GM18520 (cell line): Measurements from ENCODE around the gene TCF4.

Experiments used
- ATAC-seq: cut with Tn5 transposase; IDR thresholded peaks from one replicate; pipeline ENCODE4 v1.9.1; 2021; ENCODE audit not compliant: unreplicated experiment

The TCF4 gene

DNA sequence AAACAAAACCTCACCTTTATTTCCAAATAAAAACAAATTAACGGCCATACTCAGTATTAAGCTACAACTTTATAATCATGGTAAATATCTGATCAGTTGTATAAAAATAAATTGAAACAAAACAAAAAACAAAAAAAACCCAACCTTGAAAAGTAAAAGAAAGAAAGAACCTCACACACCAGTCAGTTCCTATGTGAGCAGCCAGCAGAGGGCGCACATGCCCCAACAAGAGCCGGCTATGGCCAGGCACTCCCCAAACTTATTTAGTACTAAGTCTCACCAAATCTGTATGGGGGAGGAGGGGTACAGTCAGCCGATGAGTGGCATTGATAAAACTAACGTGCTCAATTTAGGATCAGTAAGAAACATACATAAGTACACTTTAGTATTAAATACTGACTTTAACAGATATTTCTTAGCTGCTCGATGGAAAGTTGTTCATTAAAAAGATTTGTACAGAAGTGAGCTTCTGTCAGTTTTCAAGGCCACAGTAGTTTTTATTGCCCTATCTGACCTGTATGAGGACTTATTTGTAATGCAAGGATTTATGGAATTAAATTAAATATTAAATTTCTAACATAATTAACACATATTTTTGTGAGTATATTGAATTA lies 172.6 kb downstream of the TCF4 start:
- peak; percentile 71 for ATAC-seq

DNA sequence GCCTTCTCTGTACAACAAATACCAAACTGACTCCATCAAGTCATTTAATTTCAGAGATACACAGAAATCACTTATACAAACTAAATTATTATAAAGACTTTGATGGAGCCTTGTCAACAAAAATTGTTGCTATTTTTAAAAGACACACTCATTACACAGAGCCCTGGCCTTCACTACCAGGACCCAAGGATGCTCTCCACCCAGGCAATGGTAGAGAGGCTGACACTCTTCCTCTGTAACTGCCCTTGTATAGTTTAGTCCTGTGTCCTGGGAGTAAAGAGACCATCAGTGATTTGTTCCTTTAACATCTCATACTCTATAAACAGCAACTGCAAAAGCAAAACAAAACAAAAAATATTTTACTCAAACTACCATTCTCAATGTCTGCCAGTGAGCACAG lies 173.5 kb downstream of the TCF4 start:
- ATAC-seq: no peak

DNA sequence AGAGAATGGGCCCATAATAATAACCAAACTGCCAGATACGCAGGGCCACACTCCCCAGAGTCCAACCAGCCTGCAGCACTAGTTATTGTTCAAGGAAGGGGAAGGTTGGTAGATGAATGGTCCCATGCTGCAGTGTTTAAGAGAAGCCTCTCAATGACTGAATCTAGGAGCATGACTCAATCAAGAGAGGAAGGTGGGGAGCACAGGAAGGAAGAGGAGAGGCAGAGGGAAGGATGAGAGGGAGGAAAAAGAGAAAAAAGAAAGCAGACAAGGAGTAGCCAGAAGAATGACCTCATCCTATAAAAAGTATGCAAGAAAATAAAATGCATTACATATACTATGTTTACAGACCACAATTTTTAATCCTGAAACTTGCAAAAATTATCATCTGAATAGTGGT lies 174.5 kb downstream of the TCF4 start:
- ATAC-seq: no peak

GRCh38 chr18:55407774-55408535 lies 180.0 kb downstream of the TCF4 start:
- no peak for ATAC-seq

- ATAC-seq: no peak
These were observed 180.8 kb downstream of the TCF4 start for GRCh38 chr18:55407191-55407590.

DNA sequence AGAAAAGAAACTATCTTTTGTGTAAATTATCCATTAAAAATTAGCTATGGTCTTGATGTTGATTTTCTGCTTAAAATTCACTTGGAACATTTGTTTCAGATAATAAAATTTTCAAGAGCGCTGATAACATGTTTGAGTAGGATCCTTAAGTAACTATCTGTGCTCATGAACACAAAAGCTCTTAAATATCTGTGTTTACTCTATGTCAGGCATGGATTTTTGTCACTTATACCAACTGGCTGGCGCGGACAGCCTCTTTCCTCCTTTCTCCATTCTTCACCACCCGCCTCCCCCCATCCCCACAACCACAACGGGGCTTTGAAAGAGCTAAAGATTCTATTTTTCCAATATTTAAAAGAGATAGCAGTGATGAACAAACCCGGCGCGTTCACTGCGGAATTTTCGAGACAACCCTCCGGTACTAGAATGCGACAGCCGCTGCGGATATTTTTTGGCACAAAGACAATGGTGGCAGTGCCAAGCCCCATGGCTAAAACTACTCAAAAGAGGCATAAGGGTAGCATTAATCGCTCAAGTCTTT lies 181.5 kb downstream of the TCF4 start:
- no peak for ATAC-seq

GRCh38 chr18:55405893-55406406 lies 182.0 kb downstream of the TCF4 start:
- ATAC-seq: no peak

DNA sequence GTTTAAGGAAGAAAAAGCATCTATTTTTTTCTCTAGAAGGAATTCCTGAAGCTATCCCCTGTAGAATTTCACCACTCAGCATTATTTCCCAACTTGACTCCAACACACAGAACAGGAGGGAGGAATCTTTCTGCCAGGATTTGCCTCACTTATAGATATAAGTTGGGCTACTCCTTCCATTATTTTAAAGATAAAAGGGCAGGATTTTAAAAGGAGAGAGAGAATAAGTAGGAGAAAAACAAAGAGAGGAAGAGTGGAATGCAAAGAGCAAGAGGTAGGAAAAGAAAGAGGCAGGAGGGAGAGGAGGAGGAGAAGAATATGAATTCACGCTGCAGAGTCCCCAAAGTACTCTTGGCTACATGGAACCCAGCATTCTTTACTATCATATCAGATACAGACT lies 182.5 kb downstream of the TCF4 start:
- no peak for ATAC-seq

GRCh38 chr18:55404832-55405465 lies 183.0 kb downstream of the TCF4 start:
- ATAC-seq: no peak

DNA sequence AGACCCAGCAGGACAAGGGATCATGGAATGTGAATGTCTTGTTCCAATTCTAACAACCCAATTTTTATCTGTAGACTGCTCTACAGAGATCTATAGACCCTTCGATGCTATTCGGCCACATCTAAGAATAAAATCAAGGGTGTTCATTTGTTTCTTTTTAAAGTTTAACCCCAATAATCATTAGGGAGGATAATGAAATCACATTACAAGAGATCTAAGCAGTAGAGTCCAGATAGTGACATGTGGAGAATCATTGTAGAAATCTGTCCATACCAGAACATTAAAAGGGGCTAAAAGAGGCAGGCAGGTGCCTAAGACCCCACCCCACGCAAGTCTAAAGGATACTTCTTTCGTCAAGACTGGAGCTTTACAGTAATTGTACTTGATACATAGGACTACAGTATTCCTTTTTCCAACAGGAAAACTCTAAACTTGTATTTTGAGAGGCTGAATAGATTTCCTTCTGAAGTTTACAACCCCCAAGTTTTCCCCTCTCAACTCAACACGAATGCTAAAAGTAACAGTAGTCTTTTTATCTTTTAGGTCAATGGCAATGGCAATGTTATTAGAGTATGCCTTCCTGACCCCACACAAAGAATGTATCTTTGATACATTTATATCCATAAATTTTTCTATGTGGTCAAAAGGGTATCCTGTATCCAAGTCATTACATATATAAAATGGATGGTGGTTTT lies 183.7 kb downstream of the TCF4 start:
- ATAC-seq: no peak

- no peak for ATAC-seq
These were observed 184.5 kb downstream of the TCF4 start for GRCh38 chr18:55403421-55403949.

- ATAC-seq: no peak
These were observed 185.1 kb downstream of the TCF4 start for GRCh38 chr18:55402731-55403405.

GRCh38 chr18:55401638-55402191 lies 186.3 kb downstream of the TCF4 start:
- no peak for ATAC-seq

GRCh38 chr18:55400590-55401541 lies 187.1 kb downstream of the TCF4 start:
- ATAC-seq: no peak

GRCh38 chr18:55400081-55400480 lies 187.9 kb downstream of the TCF4 start:
- ATAC-seq: no peak

- ATAC-seq: no peak
These were observed 189.1 kb downstream of the TCF4 start for GRCh38 chr18:55398858-55399257.

DNA sequence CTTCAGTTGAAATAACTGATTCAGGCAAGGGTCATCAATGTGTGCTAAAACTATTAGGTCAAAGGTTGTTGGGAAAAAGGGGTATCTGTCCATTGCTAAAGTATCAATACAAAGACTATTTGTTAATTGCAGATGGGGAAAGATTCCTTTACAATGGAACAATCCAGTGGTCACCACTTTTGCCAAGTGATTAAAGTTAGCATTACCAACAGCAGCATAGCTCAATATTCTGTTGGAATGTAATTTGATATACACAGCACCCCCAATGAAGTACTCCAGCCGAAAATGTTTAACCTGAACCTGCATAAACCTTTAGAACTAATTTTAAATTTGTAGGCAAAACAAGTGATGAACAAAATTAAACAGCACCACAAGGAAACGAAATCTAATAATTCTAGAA lies 191.0 kb downstream of the TCF4 start:
- ATAC-seq: no peak

GRCh38 chr18:55396267-55396905 lies 191.6 kb downstream of the TCF4 start:
- ATAC-seq: no peak
